GM10266 (cell line): Measurements from ENCODE around the gene ASMT.
A peak's percentile ranks its signal among the peaks of the same experiment; 100 is the strongest.

Experiments used
- DNase-seq: peaks from one replicate; pipeline ENCODE4 v3.0.0; 2012; ENCODE audit errors: extremely low spot score
- TF ChIP-seq, protein P1 (sequence below): IDR thresholded peaks from 2 replicates; pipeline ENCODE4 v1.5.1; 2012; ENCODE audit warnings: mild to moderate bottlenecking, low read depth; ENCODE audit not compliant: control insufficient read depth, insufficient read depth; ENCODE audit errors: missing control alignments

Gene ASMT

DNA sequence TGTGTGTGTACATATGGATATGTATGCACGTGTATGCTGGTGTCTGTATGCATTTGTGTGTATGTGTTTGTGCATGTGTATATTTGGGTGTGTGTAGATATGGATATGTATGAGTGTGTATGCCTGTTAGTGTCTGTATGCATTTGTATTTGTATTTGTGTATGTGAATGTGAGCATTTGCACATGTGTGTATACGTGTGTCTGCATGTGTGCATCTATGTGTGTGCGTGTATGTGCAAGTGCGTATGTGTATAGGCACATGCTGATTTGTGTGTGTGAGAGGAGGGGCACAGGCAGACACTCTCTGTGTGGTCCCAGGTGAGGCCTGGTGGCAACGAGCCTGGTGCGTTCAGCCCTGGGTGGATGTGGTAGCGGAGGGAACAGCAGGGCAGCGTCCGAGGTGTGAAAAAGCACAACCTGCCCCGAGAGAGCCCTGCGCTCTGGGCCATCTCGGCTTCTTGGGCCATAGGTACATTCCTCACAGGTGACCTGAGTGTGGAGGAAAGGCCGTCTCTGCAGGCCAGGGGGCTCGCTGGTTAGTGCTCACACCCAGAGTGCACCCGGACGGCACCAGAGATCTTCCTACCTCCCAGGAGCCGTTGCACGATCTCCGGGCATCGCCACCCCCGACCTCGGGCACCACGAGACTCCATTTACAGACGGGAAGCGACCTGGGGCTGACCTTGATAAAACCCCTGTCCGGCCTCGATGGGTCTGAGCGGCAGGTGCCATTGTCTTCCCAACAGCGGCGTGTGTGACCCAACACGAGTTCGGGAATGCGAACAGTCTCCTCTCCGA lies 45.0 kb downstream of the ASMT start:
- DNase-seq: no peak
- TF ChIP-seq, protein P1, sequence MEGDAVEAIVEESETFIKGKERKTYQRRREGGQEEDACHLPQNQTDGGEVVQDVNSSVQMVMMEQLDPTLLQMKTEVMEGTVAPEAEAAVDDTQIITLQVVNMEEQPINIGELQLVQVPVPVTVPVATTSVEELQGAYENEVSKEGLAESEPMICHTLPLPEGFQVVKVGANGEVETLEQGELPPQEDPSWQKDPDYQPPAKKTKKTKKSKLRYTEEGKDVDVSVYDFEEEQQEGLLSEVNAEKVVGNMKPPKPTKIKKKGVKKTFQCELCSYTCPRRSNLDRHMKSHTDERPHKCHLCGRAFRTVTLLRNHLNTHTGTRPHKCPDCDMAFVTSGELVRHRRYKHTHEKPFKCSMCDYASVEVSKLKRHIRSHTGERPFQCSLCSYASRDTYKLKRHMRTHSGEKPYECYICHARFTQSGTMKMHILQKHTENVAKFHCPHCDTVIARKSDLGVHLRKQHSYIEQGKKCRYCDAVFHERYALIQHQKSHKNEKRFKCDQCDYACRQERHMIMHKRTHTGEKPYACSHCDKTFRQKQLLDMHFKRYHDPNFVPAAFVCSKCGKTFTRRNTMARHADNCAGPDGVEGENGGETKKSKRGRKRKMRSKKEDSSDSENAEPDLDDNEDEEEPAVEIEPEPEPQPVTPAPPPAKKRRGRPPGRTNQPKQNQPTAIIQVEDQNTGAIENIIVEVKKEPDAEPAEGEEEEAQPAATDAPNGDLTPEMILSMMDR: no peak

DNA sequence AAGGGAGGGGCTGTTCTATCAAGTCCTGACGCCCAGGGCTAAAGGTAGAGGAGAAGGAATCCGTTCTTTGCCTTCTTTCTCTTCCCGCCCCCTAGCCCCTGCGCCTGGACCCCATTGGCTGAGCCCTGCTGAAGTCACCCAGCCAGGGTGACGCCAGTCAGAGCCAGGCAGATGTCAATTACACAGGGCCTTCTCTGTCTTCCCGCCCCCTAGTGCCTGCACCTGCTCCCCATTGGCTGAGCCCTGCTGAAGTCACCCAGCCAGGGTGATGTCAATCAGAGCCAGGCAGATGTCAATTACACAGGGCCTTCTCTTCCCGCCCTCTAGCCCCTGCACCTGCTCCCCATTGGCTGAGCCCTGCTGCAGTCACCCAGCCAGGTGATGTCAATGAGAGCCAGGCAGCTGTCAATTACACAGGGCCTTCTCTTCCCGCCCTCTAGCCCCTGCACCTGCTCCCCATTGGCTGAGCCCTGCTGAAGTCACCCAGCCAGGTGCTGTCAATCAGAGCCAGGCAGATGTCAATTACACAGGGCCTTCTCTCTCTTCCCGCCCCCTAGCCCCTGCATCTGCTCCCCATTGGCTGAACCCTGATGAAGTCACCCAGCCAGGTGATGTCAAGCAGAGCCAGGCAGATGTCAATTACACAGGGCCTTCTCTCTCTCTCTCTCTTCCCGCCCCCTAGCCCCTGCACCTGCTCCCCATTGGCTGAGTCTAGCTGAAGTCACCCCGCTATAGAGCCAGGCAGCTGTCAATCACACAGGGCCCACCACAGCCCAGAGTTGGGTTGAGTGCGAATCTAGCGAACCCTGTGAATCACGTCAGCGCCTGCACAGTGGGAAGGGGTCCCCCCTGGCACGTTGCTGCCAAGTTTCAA lies 46.4 kb downstream of the ASMT start:
- TF ChIP-seq, protein P1: no peak
- peak; percentile 93 for DNase-seq

DNA sequence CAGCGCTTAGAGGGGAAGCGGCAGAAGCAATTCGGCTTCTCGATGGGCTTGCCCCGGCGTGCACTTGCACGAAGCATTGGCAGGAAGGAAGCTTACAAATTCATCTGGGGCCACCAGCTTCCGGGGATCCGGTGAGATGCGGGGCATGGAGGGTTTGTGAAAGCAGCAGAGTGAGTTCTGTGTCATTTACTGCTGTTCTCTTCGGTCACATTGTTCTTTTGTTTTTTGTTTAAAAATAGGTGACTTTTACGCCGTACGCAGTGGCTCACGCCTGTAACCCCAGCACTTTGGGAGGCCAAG lies 47.0 kb downstream of the ASMT start:
- TF ChIP-seq, protein P1: no peak
- DNase-seq: no peak

DNA sequence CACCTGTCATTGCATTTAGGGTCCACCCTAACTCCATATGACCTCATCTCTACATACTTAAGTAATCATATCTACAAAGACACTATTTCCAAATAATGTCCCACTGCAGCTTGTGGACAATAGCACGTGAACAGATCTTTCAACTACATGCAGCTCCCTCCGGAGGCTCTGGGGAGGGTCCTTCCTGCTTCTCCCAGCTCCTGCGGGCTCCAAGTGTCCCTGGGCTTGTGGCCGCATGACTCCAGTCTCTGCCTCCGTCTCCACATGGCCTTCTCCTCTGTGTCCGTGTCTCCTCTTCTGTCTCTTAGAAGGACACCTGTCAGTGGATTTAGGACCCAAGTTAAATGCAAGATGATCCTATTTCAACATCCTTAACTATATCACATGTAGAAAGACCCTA lies 52.7 kb downstream of the ASMT start:
- no peak for DNase-seq
- TF ChIP-seq, protein P1: no peak

DNA sequence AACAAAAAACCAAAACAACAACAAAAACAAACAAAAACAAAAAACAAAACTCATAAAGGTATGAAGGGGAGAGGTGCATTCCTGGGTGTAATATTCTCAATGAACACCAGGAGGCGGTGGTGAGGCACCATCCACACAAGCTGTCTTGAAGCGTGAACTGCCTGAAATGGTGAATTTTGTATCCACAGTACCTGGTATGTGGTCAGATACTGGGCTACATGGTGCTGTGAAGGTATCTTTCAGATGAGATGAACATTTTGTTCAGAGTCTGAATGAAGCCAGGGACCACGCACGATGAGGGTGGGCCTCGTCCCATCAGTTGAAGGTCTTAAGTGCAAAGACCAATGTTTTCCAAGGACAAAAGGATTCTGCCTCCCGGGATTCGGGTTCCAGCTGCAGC lies 58.5 kb downstream of the ASMT start:
- no peak for DNase-seq
- TF ChIP-seq, protein P1: peak; percentile 48

DNA sequence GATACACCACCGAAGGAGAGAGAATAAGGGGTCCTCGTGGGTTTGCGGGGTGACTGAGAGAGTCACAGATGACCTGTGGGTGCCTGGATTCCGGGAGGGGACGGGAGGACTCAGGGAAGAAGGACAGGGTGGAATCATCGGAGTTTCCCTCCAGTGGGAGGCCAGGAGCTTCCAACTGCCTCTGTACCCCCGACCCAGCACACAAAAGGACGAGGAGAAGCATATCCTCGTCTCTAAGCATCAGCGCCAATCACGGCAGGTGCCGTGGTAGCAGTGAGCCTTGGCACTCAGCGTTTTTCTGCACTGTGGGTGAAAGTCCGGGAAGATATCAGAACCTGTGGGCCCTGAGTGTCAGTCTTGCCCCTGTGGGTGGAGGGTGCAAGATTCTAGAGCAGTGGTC lies 62.0 kb downstream of the ASMT start:
- DNase-seq: no peak
- TF ChIP-seq, protein P1: no peak

DNA sequence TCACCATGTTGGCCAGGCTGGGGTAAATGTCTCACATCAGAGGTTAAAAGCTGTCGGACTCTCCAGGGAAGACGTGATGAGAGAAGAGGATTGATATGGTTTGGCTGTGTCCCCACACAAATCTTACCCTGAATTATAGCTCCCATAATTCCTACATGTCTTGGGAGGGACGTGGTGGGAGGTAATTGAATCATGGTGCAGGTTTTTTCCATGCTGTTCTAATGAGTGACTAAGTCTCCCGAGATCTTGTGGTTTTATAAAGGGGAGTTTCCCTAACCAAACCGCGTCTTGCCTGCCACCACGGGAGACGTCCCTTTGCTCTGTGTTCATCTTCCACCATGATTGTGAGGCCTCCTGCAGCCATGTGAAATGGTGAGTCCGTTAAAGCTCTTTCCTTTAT lies 64.4 kb downstream of the ASMT start:
- no peak for DNase-seq
- TF ChIP-seq, protein P1: no peak
